Hematopoietic multipotent progenitor cell treated with erythropoietin and hydrocortisone succinate and interleukin-3 and kit ligand, for 8 days (in vitro differentiated cells): ENCODE results near the gene NEK4.
A peak's percentile ranks its signal among the peaks of the same experiment; 100 is the strongest.

Source experiments
- DNase-seq: peaks from one replicate; pipeline ENCODE4 v3.0.0-alpha.2; 2015

NEK4 gene

GRCh38 chr3:52730681-52731080 lies 40.1 kb downstream of the NEK4 start:
- DNase-seq, result no peak

DNA sequence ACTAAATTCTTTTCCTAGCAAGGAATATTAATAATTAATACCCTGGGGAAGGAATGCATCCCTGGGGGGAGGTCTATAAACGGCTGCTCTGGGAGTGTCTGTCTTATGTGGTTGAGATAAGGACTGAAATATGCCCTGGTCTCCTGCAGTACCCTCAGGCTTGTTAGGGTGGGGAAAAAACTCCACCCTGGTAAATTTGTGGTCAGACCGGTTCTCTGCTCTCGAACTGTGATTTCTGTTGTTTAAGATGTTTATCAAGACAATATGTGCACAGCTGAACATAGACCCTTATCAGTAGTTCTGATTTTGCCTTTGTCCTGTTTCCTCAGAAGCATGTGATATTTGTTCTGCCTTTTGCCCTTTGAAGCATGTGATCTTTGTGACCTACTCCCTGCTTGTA lies 42.0 kb downstream of the NEK4 start:
- peak; percentile 35 for DNase-seq

DNA sequence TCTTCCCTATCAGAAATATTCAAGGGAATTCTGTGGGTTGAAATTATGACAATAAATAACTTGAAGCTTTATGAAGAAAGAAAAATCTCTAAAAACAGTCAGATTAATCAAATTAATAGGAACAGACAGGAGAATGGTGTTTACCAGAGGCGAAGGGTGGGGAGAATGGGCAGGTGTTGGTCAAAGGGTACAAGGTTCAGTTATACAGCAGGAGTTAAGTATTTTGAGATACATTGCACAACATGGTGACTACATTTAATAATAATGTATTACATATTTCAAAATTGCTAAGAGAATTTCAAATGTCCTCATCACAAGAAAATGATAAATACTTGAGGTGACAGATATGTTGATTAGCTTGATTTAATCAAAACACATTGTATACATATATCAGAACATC lies 46.2 kb downstream of the NEK4 start:
- DNase-seq, result no peak

- no peak for DNase-seq
These were observed 46.8 kb downstream of the NEK4 start for GRCh38 chr3:52723935-52724334.

DNA sequence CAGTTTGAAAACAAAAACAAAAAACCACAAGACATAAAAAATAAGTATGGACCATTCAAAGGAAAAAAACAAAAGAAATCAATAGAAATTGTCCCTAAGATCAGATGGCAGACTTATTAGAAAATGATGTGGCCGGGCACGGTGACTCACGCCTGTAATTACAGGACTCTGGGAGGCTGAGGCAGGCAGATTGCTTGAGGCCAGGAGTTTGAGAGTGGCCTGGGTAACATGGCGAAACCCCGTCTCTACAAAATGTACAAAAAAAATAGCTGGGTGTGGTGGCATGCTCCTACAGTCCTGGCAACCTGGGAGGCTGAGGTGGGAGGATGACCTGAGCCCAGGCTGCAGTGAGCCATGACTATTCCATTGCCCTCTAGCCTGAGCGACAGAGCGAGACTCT lies 48.2 kb downstream of the NEK4 start:
- DNase-seq, result no peak

DNA sequence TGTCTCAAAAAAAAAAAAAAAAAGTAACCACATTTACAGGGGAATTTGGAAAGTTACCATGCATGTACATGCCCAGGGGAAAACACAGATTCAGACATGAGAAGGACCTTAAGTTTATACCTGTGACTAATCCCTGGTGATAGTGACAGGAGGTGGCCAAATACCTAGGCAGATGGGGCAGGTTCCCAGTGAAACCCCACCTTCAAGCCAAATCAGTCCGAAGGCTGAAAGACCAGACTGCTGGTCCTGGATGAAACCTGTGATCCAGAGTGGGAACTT lies 49.1 kb downstream of the NEK4 start:
- no peak for DNase-seq

DNA sequence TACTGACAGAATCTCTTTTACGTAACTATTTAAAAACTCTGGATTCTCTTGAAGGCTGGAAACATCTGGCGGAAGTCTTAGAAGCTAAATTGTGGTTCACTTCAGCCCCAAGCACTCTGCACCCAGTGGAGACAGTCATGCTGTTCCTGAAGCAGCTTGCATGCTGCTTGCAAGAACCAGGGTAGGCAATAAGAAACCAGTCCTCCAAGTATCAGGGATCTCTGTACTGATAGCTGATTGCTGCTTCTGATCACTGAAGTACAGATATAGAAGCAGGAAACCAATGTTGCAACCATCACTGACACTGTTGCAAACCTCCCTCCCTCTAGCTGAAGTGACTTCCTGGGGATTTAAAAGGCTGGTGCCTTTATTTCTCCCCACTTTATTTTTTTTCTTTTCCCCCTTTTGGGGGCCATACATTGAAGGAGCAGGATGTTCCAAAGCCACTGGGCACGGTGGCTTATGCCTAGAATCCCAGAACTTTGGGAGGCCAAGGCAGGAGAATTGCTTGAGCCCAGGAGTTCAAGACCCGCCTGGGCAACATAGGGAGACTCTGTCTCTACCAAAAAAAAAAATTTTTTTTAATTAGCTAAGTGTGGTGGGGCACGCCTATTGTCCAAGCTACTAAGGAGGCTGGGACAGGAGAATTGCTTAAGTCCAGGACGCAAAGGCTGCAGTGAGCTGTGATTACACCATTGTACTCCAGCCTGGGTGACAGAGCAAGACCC lies 49.6 kb downstream of the NEK4 start:
- peak; percentile 31 for DNase-seq

GRCh38 chr3:52719618-52720017 lies 51.1 kb downstream of the NEK4 start:
- no peak for DNase-seq

GRCh38 chr3:52715714-52716305 lies 54.9 kb downstream of the NEK4 start:
- no peak for DNase-seq

DNA sequence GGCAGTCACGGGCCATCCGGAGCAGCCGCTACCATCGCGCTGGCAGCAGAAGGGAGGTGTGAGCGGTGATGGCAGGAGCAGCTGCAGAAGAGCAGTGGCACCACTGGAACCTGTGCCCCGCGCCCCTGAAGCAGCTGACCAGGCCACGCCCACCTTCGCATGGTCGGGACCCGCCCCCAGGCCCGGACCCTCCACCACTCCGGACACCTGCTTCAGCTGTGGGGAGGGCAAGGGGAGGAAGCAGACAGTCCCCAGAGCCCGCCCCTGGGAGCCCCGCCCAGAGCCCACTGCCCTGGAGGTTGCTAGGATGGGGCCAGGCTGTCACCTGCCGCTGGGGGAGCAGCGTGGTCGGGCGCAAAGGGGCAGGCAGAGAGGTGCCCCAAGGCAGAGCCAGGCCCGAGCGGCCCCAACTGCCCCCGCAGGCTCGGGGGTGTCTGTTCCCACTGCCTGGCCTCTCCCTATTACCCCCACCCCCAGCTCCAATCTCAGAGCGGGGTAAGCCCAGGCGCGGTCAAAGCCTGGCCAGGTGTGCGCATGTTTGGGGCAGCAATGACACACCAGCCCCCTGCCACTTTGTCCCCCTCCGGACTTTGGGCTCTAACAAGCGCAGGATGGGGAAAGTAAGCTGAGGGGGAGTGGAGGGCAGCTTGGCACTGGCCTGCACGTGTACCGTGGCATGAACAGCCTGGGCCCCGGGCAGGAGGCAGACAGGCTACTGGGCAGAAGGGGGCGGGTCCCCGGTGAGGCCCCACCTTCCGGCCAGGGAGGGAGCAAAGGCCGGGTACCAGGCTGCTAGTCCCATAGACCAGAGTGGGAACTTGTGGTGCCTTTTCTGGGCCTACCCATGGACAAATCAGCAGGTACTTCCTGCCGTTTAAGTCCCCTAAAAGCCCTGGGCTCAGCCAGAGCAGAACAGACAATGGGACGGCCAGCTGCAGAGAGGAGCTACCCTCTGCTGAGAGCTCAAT lies 56.1 kb downstream of the NEK4 start:
- DNase-seq, result no peak

DNA sequence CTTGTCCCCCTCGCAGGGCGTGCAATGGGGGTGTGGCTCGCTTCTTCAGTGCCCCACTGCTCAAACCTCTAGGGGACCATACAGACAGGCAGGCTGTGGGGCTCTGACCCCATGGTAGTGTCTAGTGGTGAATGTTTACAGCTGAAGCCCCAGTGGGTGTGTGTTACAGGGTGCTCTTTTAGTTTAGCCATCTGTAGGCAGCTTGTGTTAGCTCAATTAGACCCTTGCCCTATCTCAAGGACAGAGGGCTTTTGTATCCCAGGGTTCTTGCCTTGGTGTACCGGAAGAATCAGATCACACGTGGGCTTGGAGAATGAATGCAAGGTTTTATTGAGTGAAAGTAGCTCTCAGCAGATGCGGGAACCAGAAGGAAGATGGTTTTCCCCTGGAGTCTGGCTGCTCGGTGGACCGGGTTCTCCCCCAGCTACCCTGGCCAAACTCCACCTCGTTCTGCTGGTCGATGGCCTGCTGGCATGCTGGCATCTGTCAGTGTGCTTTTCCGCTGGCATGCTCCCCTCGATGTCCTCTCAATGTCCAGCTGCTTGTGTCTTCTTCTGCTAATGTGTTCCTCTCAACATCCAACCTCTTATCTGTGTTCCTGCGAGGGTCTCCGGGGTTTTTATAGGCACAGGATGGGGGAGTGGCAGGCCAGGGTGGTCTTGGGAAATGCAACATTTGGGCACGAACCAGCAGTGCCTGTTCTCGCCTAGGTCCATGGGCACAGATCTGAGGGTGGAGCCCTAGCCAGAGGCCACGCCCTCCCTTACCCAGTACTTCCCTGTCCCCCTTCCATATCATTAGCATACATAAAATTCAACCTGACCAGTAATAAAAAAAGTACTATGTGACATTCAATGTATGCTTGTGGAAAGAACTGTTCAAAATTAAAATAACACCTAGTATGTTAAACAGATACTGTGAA lies 58.2 kb downstream of the NEK4 start:
- DNase-seq, result no peak

DNA sequence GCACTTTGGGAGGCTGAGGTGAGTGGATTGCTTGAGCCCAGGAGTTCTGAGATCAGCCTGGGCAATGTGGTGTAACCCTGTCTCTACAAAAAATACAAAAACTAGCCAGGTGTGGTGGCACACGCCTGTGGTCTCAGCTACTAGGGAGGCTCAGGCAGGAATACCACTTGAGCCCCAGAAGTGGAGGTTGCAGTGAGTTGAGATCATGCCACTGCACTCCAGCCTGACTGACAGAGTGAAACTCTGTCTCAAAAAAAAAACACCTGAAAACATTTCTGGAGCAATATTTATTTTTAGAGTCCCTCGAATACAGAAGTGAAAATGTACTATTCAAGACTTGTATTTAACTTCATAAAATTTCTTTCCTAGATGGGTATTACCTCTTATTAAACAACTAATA lies 60.2 kb downstream of the NEK4 start:
- no peak for DNase-seq

- DNase-seq, result no peak
These were observed 63.2 kb downstream of the NEK4 start for GRCh38 chr3:52707585-52707984.

- peak; percentile 87 for DNase-seq
These were observed 64.8 kb downstream of the NEK4 start, which contains the start of the genes GLT8D1 and SPCS1 for GRCh38 chr3:52705688-52706686. Gene GLT8D1 (minus strand): TSS chr3:52705791. CDS start chr3:52700460, 5,331 bp downstream. Gene SPCS1 (plus strand): TSS chr3:52706106. CDS start chr3:52706247, 141 bp downstream.

- no peak for DNase-seq
These were observed 65.4 kb downstream of the NEK4 start for GRCh38 chr3:52705438-52705687.

GRCh38 chr3:52704611-52705437 lies 65.9 kb downstream of the NEK4 start:
- peak; percentile 44 for DNase-seq

- DNase-seq, result peak; percentile 79
These were observed 67.4 kb downstream of the NEK4 start for GRCh38 chr3:52703341-52703740.

DNA sequence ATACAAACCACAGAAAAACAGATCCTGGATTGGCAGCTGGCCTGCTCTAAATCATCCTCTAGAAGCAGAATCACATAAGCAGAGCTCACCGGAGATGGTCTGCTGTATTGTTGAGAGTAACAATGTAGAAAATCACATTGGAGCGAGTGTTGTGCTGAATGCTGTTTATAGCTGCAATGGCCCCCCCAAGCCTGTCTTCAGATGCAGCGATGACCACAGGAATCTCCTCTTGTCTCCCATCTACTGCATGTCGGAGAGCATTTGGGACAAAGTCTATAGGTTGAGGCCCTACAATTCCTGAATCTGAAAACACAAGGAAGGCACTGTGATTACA lies 73.1 kb downstream of the NEK4 start:
- no peak for DNase-seq

DNA sequence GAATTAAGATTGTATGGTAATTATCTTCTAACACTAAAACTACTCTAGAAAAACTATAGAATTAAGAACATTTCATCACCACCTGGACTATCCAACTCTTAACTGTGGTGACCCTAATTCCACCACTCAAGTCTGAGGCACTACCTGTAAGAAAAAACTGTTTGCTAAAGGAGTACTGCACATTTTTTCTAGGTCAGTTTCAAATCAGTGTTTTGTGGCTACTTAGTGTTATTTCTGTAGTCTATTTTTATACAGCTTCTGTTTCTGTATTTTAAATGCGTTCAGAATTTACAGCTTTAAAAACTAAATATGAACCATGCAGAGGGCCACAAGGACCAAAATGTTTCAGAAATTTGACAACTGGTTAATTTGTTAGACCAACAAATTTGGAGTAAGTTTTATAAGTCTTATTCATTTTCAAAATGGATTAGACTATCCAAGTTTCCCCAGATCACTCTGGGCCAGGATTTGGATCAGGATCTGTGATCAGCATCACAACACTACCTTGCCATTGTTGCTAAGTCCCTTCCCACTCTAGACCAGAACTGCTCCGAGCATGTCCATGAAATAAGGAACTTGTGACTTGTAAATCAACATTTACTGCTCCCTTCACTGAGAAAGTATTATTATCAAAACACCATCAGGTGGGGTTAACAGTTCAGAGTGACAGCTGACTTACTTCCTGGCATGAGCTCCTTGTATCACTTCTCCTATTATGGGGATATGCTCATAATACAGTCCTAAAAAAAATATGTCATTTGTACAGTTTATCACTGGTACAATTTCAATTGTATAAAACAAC lies 73.7 kb downstream of the NEK4 start:
- DNase-seq, result no peak
